NCI-H1417 (cell line): Measurements from ENCODE around the gene POU2AF2.
"Not testable (repeated sequence)": the region's sequence is repeated elsewhere in the genome, so short reads cannot be mapped to it uniquely, and the experiment has no call there.

Experiments
- DNase-seq, 3 experiments: peaks; one replicate each; lab custom pipeline; 2025; lab: John Stamatoyannopoulos, UW

POU2AF2 gene

DNA sequence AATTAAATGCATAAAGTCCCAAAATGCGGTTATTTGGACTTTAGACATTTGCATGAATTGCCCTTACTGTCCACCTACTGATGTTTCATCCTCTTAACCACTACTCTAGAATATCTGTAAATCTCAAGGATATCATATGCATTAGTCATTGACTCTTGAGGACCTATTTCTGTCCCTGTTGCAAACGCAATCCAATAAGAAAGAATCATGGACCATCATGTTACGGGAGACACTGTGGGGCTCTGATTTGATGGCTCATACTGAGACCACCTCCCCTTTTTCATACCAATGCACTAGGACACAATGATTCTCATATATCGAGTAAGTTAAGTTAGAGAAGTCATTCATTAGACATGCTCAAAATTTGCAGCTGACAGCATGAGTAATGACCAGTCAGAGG, 14.4 kb downstream of the POU2AF2 start:
- DNase-seq = no peak

DNA sequence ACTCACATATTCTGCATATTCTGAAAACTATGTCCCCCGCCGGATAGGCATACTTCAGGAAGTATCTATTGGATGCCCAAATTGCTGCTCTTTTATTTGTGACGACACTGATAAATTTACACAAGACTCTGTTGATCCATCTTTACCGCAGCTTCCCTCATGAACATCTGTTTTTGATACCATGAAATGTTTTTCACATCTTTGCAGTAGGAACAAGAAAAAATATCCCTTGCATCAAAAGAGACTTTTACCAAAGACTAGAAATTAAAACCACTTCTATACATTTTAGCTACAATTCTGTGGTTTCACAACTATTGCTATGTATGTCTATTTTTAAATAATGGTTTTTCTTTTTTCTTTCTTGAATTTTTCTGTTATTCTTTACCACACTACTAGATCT, 15.3 kb downstream of the POU2AF2 start:
- DNase-seq = no peak

DNA sequence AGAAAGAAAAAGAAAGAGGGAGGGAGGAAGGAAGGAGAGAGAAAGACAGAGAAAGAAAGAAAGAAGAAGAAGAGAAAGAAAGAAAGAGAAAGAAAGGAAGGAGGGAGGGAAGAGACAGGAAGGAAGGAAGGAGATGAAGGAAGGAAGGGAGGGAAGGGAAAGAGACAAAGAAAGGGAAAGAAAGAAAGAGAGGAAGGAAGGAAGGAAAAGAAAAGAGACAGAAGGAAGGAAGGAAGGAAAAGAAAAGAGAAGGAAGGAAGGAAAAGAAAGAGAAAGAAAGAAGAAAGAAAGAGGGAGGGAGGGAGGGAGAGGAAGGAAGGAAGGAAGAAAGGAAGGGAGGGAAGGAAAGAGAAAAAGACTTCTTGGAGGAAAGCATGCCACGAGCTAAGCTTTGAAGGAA, 19.1 kb downstream of the POU2AF2 start:
- no peak for DNase-seq

GRCh38 chr11:111265421-111265820, 19.9 kb downstream of the POU2AF2 start:
- DNase-seq = no peak

- DNase-seq = not testable (repeated sequence)
Observed at GRCh38 chr11:111268303-111268702, 22.8 kb downstream of the POU2AF2 start.

DNA sequence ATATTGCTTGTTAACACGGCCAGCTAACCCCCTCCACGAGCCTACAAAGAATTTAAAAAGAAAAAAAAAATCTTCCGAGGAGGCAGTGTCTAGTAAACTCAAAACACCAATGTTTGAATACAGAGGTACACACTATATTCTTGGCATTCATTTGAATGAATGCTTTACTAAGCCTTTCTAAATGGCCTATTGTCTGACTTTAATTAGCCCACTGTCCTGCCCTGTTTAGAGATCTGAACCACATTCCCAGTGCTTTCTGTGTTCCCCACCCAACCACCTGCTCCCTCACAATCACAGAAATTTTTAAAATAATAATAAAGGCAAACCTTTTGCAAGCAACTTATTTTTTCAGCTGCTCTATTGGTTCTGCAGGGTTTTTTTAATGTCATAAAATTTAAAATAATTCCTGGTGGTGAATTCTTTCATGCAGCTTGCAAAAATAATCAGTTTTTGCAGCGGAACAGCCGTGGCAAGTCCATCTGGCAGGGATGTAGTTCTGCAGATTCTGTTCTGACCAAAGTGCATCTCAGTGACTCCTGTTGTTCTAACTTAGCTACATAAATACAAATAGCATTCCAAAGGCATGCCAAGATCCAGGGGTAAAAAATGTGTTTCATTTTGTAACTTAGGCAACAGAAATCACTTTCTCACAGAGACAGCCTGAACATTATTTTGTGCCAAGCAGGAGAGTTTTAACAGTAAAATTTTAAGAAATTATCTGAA, 23.8 kb downstream of the POU2AF2 start:
- no peak for DNase-seq

DNA sequence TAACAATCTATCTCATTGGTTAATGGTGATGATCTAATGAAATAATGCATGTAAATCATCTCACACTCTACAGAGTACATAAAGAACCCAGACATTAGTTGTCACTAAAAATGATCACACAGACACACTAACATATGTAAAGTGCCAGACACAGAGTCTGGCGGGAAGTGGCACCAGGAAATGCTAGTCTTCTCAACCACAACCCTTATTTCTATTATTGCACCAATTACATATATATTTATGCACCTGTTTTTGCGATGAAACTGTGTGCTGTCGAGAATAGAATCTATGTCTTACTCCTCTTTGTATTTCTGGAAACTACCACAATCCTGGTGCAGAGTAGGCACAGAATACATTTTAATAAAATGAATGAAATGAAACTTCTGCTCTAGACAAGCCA, 26.9 kb downstream of the POU2AF2 start:
- DNase-seq = no peak

GRCh38 chr11:111282562-111283075, 37.1 kb downstream of the POU2AF2 start:
- DNase-seq = peak in 1 of 3 experiments; percentile 43

DNA sequence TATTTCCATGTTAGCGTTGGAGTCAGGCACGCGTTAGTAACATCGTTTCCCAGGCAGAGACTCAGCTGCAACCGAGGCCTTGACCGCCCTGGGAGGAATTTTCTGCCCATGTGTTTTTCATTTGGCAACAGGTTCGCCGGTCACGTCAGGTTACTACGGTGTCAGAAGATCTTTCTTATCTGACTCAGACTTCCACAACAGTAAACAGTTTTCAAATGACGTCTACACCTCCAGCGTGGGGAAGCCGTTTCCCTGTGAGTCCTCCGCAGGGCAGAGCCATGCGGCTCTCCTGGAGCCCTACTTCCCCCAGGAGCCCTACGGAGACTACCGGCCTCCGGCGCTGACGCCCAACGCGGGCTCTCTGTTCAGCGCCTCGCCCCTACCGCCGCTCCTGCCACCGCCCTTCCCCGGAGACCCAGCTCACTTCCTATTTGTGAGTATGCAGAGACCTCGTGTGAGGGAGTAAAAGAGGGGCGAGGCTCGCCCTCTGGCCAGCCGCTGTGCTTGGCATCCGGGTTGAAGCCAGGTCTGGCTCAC, 38.5 kb downstream of the POU2AF2 start:
- no peak for DNase-seq

DNA sequence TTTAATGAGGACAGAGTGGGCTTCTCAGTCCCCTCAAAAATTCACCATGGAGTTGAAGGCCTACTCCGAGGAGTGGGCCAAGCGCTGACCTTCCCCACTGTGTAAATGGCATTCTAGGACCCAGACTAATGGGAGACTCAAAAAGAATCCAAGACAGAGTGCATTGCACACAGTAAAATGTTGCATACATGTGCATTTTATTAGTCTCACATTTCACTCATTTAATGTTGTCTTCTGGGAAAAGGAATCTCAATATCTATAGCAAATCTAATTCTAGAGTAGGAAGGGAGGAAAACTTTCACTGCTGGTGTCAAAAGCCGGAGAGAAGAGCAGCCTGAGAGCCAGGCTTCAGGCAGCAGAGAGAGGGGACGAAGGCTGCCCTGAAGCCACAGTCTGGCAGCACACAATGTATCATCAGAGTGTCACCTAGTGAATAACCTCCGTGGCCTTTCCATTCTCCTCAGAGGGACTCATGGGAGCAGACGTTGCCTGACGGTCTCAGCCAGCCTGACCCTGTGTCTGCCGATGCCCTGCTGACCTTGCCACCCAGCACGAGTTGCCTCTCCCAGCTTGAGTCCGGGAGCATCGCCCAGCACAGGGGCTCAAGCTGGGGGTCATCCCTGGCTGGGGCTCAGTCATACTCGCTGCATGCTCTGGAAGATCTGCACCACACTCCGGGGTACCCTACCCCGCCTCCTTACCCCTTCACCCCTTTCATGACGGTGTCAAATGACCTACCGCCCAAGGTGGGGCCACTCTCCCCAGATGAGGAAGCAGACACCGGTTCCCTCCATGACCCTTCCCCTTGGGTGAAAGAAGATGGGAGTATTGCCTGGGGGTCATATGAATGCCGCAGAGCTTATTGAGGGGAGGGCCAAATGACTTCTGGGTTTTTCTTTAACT, 39.9 kb downstream of the POU2AF2 start:
- no peak for DNase-seq

GRCh38 chr11:111291764-111292163, 46.2 kb downstream of the POU2AF2 start:
- no peak for DNase-seq

DNA sequence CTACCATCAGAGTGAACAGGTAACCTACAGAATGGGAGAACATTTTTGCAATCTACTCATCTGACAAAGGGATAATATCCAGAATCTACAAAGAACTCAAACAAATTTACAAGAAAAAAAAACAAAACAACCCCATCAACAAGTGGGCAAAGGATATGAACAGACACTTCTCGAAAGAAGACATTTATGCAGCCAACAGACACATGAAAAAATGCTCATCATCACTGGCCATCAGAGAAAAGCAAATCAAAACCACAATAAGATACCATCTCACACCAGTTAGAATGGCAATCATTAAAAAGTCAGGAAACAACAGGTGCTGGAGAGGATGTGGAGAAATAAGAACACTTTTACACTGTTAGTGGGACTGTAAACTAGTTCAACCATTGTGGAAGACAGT, 46.9 kb downstream of the POU2AF2 start:
- DNase-seq = not testable (repeated sequence)

DNA sequence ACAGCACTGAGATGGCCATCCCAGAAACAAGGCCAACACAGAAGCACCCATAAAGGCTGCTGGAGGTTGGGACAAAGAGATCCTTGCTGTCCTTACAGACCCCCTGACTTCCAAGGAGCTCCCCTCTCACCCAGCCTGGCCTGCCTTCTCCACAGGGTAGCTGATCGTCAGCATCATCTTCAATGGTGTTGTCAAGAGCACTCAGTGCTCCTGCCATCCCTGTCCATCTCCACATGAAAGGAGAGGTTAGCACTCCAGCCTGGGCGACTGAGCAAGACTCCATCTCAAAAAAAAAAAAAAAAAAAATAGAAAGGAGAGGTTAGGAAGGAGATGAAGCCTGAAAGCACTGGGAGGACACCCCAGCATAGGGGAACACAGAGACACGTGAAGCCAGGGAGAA, 50.7 kb downstream of the POU2AF2 start:
- DNase-seq = peak in 1 of 3 experiments; percentile 5

GRCh38 chr11:111297696-111298095, 52.2 kb downstream of the POU2AF2 start:
- no peak for DNase-seq

DNA sequence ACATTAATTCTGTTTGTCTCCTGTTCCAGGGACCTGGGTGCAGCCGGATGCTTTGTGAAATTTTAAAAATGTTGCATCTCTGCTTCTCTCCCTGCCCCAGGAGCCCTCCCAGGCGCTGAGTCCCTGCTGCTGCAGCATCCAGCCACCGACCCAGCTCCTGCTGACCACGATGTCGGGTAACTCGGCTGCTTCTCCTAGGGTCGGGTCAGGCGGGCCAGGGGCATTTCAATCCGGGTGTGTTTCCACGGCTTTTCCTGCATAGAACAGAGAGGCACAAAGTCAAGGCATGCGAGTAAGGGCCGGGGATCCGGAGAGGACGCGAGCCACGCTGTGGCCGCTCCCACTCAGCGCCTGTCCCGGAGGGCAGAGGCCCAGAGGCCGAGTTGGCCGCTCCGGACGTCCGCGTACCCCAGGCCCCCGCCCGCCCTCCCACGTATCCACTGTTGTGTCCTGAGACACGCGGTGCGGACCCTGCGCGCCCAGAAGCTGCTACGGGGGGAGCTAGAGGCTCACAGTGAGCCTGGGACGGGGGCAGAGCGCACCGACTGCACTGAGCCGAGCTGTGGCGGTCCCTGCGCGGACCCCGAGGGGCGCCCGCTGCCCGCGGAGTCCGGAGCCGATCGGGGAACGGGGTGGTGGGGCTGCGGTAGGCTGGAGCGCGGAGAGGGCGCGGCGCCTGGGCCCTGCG, 53.0 kb downstream of the POU2AF2 start, which contains the start of gene POU2AF3:
POU2AF3 (plus strand) TSS at position 134 of the 688 bp plus-strand sequence; CDS start at position 170, 36 bp downstream.
- no peak for DNase-seq

DNA sequence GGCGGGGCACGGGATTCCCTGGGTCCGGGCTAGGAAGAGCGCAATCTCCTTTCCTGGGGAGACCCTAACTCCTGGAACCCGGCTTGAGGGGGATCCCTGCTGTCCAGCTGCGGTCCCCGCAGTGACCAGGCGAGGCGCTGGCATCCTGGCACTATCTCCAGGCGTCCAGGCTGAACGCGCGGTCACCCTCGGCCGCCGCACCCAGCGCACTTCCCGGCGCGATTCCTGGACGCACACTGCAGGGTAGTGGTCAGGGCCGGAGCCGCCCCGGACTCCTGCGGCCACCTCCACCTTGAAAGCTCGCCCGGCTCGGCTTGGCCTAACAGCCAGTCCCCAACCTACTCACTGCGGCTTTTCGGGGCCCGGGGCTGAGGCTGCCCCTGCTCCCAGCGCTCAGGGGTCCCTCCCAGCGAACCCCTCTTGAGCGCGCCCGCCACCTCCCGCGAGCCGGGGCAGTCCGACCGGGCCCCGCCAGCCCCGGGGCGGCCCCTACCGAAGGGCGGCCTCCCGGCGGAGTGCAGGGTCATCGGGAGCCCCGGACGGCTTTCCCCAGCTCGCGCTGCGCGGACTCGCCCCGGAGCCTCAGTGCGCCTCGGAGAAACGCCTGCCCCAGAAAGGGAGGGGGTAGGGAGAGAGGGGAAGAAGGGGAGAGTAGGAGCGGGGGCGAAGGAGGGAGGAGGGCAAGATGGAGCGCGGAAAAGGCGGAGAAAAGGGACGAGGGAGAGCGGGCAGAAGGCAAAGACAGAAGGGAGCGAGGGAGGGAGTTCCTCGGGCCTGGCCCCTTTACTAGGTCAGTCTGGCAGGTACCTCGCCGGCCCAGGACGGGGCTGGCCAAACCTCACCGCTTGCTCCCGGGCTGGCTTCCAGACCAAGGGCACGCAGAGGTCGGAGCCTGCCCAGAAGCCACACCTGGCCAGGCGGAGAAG, 53.8 kb downstream of the POU2AF2 start:
- DNase-seq = peak in 2 of 3 experiments; percentile 50 to 58

GRCh38 chr11:111300569-111300968, 55.0 kb downstream of the POU2AF2 start:
- DNase-seq = no peak

- peak in 1 of 3 experiments; percentile 40 for DNase-seq
Observed at GRCh38 chr11:111301004-111301841, 55.7 kb downstream of the POU2AF2 start.

DNA sequence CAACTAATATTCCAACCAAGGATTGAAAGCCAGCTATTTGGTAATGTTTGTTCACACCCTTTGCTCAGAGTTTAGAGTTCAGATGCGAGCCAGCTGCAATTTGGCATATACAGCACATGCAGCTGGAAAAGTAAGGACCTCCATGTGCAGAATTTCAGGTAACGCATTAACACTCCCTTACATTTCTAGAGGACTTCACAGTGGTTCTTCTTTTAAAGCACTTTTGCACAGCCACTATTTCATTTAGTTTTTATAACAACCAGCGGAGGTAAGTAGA, 56.3 kb downstream of the POU2AF2 start:
- peak in 1 of 3 experiments; percentile 33 for DNase-seq

DNA sequence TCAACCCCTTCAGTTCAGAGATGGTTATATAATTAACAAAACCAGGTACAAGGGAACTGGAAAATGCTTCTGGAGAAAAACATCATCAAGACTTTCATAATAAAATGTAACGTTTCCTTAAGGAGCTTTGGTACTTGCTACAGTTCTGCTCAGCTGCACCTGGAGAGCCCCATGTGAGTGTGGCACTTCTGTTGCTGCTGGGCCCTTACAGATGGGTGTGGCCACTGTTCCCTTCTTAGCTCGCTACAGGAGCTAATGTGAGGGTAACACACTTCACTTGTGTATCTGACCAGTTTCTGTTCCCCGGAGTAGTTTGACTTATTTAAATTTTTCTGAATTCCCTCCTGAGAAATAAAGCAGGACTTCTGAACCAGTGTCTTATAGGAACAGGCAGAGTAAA, 56.8 kb downstream of the POU2AF2 start:
- DNase-seq = peak in 1 of 3 experiments; percentile 82
